MV-4-11 (cell line): Measurements from ENCODE around the gene TARP.
A peak's percentile ranks its signal among the peaks of the same experiment; 100 is the strongest.
"Not testable (repeated sequence)": the region's sequence is repeated elsewhere in the genome, so short reads cannot be mapped to it uniquely, and the experiment has no call there.

Source experiments
- DNase-seq: peaks from one replicate; lab custom pipeline; 2025; lab: John Stamatoyannopoulos, UW

TARP gene

DNA sequence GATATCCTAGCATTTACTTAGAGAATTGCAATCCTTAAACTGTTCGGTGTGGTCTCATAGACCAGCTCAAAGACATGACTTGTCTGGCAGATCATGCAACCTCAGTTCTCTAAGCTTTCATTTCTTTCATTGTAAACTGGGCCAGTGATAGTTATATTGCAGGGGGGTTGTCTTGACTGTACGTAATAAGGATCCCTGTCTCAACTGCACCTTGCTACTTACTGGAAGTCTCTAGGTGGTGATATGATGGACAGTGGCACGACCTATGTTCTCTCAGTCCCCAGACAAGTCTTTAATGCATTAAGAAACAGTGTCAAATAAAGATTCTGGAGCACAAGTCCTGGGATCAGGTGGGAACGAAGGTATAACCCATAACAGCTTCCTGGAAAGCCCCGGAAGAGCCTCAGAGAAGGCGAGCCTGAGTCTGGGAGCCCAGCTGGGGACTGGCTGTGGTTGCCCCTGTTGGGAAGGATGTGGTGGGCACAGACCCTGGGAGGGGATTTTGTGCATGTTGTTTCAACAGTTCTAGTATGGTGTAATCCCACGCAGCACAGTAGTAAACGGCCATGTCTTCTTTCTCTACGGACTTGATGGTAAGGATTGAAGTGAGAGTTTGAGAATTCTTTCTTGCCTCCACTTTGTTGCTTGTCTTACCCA lies 26.0 kb upstream of the TARP start:
- no peak for DNase-seq

GRCh38 chr7:38296059-38296857 lies 22.8 kb upstream of the TARP start:
- no peak for DNase-seq

GRCh38 chr7:38294926-38295325 lies 21.5 kb upstream of the TARP start:
- no peak for DNase-seq

DNA sequence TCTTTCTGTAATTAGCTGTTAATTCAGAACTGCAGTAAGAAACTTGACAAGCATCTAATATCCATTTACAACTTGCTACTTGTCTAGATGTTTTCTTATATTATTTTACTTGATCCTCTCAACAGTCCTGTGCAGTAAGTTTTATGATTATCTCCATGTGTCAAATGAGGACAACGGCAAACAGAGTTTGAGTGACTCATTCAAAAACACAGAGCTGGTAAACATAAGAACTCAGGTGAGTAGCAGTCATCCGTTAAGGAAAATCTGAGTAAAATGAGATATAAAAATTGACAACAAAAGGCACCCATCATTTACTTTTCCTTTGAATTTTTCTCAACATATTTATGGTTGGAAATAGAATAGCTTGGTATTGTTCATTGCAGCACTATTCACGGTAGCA lies 19.0 kb upstream of the TARP start:
- DNase-seq: no peak

DNA sequence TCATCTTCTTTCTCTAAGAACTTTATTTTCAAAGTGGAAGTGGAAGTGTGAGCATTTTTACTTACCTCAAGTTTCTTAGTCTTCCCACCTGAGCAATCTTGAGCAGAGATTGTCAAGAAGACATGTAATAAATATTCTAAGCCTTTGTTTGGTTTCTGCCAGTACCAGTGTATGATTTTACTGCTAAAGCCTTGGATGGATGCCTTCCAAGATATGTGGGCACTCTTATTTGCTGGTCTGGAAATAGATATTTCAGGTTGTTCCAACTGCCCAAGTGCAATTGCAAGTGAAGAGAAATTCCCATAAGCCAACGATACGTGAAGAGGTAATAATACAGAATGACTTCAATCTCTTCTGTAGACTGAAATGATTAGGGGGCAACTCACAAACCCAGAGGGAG lies 18.2 kb upstream of the TARP start:
- DNase-seq: no peak

GRCh38 chr7:38291117-38291647 lies 17.7 kb upstream of the TARP start:
- DNase-seq: peak; percentile 64

GRCh38 chr7:38284553-38284952 lies 11.1 kb upstream of the TARP start:
- DNase-seq: no peak

DNA sequence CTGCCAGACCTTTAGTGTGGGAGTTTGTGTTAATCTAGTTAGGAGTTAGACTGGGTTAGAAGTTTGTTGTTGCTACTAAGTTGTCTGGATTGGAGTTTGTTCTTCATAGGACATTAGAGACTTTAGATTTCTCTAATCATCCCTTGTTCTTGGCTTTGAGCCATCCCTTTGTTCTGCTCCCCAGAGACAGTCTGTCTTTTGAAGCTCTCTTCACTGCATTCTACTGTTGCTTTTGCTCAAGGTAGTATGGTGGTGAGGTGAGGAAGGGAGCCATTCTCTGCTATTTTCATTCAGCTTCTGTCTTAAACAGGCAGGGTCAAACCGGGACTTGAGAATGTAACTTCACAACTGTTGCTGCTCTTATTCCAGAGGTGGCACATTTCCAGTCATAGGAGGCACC lies 10.4 kb upstream of the TARP start:
- no peak for DNase-seq

DNA sequence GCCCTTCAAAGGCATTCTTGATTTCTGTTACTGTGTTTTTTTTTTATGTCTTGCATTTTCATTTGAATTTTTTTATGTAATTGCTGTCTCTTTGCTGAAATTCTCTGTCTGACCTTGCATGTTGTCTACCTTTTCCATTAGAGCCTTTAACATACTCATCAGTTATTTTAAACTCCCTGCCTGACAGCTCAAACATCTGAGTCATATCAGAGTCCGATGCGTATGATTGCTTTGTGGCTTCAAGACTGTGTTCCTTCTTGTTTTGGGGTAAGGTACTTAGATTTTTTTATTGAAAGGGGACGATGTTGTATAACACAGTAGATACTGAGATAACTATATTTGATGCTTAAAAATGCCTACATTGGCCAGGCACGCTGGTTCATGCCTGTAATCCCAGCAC lies 9.7 kb upstream of the TARP start:
- DNase-seq: peak; percentile 63

DNA sequence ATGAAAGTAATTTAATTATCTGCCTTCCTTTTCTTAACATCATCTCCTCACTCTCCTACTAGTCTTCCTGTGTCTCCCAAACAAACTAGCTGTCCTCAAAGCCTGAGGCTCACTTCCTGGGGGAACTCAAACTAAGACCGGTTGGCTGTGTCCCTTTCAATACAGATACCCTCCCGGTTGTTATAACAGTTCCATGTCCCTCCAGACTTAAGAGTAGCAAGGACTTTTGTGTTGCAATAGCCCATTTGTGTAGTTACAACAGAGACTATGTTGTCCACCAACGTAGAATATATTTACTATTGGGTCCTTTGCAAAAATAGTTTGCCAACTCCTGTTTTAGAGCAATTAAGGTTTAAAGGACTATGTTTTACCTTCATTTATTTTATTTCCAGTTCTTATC lies 8.6 kb upstream of the TARP start:
- DNase-seq: peak; percentile 81

GRCh38 chr7:38281266-38281665 lies 7.8 kb upstream of the TARP start:
- DNase-seq: no peak

DNA sequence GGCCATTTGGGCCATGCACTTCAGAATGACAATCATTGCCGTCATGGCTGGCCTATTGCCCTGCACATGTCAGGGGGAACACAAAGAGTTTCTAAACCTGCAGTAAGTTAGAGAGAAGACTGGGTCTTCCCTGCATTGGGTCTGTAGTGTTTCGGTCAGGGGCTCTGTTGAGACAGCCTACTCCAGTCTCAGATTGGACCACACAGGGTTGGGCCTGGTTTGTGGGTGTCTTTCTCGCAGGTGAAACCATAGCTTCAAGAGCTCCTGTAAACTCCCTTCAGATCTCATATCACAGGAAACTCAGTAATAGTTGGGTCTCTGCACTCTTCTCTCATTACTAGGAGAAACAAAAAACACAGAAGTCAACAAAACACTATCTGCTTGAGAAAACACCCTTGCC lies 7.3 kb upstream of the TARP start:
- DNase-seq: no peak

DNA sequence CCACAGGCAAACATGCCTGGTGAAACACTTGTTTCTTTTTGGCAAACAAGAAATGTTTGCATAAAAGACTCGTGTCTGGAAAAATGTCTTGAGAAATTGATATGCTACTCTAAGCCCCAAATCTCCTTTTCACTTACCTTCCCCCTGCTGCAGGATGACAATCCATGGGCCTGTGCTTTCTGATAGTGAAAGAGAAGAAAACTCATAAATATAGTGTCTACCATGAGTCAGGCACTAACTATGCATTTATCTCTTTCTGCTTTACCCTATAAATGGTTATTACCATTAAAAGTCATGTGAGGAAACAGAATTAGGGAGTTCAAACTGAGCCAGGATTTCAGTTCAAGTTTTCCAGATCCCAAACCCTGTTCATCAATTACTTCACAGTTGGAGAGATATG lies 6.6 kb upstream of the TARP start:
- DNase-seq: no peak

- DNase-seq: peak; percentile 99
These were observed 2.9 kb upstream of the TARP start for GRCh38 chr7:38276096-38276877.

GRCh38 chr7:38274927-38275620 lies 1.6 kb upstream of the TARP start:
- DNase-seq: peak; percentile 90

- DNase-seq: peak; percentile 67
These were observed 1.1 kb upstream of the TARP start for GRCh38 chr7:38274486-38274885.

DNA sequence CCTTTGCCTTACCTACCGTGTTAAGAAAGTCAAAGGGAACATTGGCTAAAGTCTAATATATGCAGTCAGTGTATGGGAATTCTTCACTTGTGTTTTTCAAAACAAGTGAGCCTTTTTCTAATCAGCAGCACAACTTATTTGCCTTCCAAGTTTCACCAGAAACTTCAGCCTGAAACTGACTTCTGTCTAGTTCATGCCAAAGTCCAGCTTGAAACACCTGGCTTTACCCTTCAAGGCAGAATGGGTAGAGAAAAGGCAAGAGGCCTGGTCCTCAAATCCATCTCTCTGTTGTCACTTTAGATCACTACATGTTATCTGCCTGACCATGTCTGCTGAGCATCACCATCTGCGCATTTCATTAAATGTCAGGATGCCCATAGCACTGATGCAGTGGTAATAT lies 3.0 kb downstream of the TARP start:
- not testable (repeated sequence) for DNase-seq

GRCh38 chr7:38269704-38270346 lies 3.6 kb downstream of the TARP start:
- not testable (repeated sequence) for DNase-seq

GRCh38 chr7:38265958-38266357 lies 7.5 kb downstream of the TARP start:
- peak; percentile 81 for DNase-seq

DNA sequence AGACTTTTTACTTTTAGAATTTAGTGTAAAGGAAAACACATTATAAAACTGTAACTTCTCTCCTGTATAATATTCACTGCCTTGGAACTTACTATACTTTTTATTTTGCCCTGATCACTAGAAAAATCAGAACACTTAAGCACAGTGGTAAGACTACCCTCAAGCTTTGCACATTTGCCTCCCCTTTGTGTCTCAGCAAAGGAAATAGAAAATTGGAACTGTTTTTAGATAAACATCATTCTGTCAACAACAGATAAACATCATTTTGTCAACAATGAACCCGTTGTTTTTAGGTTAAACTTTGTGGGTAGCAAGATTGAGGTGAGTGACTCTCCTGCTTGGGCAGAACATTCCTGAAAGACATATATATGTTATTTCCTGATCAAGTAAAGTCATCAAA lies 8.8 kb downstream of the TARP start:
- not testable (repeated sequence) for DNase-seq

GRCh38 chr7:38263274-38263673 lies 10.2 kb downstream of the TARP start:
- DNase-seq: not testable (repeated sequence)
